HL-60/S4 treated with retinoic acid at 250 ng/mL for 4 days and 3 days (cell line): ENCODE results near the gene CLPSL1.

ENCODE experiments used
- in situ Hi-C: fragments of 300-500 bp; cut with MboI; formaldehyde crosslinking; loops from 2 replicates; pipeline ENCODE4 v1.7.0; 2022; ENCODE audit warnings: low sequenced_read_pairs

CLPSL1 gene

DNA sequence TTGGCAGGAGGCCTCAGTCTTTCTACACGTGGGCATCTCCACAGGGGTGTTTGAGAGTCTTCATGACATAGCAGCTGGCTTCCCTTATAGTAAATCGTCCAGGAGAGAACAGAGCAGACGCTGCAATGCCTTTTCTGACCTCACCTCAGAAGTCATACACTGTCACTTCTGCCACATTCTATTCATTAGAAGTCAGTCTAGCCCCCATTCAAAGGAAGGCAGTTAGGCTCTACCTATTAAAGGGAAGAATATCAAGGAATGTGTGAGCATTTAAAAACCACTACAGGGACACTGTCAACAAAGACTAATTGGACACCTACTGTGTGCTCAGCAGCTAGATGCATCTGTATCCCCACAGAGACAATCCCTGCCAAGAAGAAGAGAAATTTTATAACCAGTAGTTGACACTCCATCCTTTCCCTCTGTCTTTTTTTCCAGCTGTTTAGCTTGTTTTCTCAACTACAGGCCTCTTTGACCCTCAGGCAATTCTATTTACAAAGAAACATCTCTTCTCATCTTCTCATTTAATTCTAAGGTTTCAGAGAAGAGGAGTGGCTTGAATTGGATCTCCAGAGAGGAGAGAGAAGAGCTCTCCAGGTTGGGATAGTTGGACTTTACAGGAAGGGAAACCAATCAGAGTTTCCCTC, 25.4 kb upstream of the CLPSL1 start:
- in situ Hi-C loops: no loop called here

DNA sequence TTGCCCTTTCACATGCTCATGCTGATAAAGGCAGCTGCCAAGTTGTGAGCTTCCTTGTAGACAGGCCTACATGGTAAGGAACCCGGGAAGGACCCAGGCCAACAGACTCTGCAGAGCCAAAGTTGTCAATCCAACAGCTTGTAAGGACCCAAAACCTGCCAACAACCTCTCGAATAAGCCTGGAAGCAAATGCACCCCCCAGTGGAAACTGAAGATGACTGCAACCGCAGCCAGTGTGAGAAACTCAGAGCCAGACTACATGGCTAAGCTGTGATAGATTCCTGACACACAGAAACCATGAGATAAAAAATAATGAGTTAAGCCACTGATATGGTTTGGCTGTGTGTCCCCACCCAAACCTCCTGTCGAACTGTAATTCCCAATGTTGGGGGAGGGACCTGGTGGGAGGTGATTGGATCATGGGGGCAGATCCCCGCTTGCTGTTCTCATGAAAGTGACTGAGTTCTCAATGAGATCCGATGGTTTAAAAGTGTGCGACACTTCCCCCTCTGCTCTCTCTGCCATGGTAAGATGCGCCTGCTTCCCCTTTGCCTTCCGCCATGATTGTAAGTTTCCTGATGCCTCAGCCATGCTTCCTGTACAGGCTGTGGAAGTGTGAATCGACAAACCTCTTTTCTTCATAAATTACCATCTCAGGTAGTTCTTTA, 23.2 kb upstream of the CLPSL1 start:
- in situ Hi-C loops: no loop called here

DNA sequence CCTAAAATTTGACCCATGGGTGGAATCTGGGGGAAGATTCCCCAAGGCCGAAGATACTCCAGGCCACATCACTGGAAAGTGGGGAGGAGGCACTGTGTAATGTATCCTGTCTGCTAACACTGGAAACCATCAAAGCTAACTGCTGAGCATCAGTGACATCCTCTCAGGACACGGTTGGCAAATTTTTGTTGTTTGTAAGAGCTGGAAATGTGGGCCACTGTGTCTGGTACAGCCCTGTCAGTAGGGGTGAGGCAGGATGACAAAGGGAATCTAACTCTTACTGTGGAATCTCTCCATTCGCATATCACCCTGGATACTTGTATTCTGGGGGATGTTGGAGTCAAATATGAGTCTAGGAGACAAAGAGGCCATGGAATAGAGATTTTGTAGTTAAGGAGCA, 21.4 kb upstream of the CLPSL1 start:
- in situ Hi-C loops: no loop called here

DNA sequence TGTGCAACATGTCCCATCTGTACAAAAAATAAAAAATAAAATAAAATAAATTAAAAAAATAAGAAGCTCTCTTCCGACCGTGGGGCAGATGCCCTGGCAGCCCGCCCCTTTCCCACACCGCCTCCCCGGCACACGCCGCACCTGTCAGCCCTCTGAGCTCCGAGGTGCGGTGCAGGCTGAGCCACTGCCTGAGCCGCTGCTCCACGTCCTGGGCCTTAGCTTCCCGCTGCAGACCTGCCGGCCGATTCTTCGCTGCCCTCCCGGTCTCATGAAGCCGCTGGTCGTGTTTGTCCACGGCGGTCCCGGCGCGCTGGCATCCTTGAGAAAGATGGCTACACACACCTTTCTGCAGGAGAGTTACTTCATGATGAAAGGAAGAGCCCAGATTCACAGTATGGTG, 15.1 kb upstream of the CLPSL1 start:
- in situ Hi-C loops: no loop called here

DNA sequence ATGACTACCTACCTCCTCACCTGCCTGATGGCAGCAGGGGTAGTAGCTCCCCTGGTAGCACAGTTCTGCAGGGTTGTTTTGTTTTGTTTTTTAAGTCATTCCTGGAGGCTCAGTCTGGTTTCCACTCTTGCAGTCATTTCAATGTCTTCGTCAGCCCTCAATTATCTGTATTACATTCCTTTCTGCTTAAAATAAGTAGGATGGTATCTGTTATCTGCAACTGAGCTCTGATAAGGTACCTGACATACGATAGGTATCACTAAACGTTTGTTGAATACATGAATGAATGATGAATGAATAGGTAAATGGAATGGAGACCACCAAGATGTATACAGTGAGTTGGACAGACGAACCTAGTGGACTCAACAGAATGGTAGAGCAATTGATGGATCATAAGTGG, 11.6 kb upstream of the CLPSL1 start:
- in situ Hi-C loops: no loop called here

DNA sequence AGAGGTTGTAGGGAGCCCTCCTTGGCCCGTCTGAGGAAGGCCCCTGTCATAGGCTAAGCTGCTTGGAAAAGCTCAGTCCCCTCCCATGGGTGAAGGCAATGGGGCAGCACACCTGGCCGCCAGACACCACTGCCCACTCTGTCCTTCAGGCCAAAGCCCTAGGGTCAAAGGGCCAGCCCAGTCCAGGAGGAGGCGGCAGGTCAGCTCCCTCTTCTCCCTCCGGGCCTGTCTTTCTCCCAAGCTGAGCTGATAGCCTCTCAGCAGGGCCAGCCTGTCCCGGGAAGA, 9.5 kb upstream of the CLPSL1 start:
- in situ Hi-C loops: no loop called here

DNA sequence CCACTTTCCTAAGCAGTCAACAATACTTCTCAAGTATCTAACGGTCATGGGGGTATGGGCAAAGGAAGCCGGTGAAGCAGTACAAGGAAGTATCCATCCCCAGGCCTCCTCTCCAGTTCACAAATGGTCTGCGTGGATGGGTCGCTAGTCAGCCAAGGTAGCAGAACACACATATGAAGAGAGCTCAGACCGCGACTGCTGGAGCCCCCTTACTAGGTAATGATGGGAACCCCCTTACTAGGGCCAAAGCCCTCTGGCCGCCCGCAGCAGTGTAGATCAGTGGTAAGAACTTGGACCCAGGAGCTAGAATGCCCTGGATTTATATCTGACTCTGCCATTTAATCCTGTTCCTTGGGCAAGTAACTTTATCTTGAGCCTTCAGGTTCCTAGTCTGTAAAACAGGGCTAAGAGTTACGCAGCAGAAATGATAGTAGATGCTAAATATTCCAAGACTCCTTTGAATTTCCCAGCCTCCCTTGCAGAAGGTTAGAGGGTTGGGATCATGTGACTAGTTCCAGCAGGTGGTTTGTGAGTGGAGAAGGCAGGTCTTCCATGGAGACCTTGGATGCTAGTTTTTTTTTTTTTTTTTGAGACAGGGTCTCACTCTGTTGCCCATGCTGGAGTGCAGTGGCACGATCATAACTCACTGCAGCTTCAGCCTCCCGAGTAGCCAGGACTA, 6.6 kb upstream of the CLPSL1 start:
- in situ Hi-C loops: no loop called here

DNA sequence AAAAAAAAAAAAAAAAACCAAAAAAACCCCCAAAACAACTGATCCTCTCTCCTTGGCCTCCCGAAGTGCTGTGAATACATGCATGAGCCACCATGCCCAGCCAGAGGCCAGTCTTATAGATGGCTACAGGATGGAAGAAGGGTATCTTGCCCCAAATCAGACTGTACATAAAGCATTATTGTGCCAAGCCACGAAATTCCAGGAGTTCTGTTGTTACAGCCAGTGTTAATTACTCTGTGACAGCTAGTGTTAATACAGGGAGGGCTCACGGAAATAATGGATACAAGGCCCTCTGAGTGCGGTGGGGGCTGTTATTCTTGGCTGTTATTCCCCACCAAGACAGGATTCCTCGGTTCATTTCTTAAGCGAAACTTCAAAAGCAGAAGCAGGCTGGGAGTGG, 5.8 kb upstream of the CLPSL1 start:
- in situ Hi-C loops: no loop called here

DNA sequence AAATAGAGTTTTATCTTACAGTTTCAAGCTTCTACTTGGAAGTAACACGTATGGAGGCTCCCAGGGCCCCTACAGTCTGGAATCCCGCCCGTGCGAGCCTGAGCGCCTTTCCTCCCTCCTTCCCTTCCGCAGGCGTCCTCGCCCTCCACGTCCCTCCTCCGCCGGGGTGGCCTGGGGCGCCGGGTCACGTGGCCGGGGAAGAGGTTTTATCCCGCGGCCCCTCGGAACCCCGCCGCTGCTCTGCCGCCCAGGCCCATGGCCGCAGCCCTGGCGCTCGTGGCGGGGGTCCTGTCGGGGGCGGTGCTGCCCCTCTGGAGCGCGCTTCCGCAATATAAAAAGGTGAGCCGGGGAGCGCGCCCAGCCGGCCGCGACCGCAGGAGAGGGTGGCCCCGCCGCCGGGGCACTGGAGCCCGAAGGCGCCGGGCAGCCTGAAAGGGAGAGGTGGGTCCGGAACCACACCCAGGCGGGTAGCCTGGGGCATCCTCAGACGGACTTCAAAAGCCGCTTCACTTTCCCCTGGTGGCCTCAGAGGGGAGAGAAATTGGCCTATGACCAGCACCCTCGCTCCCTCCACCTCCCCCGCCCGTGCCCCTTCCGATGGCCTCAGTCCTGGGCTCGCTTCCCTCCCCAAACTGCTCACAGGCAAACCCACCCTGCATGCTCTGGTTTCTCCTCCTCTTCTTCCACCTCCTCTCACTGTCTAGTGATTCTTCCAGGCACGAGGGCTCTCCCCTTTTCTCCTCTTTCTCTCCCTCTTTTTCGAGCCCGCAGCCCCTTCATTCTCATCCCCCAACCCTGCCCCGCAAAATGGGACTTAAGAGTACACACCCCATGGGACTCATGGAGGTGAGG, 4.2 kb upstream of the CLPSL1 start, which contains the start of gene CLPSL2:
Gene CLPSL2 (plus strand): TSS at position 235 of the 852 bp plus-strand sequence. CDS start 21 bp downstream, at position 256.
- in situ Hi-C loops: no loop called here

DNA sequence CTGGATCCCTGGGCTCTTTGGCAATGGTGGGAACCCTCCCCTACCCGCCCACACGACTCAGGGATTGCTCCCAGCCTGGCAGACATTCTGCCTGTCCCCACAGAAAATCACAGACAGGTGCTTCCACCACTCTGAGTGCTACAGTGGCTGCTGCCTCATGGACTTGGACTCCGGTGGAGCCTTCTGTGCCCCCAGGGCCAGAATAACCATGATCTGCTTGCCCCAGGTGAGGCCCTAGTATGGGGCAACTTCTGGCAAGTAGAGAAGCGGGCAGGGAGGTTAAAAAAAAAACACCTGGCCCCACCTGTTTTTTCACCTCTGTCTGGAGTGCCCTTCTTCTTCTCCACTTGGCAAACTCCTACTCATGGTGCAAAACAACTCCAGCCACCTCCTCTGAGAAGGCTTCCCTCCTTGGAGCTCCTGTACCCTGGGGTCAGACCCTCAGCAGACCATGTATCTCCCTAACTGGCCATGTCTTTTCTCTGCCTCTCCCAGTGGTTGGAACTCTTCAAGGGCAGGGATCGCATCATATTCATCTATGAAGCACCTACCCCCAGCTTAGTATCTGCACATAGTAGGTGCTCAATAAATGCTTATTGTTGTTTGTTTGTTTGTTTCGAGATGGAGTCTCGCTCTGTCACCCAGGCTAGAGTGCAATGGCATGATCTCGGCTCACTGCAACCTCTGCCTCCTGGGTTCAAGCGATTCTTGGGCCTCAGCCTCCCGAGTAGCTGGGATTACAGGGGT, 3.3 kb upstream of the CLPSL1 start:
- in situ Hi-C loops: no loop called here

DNA sequence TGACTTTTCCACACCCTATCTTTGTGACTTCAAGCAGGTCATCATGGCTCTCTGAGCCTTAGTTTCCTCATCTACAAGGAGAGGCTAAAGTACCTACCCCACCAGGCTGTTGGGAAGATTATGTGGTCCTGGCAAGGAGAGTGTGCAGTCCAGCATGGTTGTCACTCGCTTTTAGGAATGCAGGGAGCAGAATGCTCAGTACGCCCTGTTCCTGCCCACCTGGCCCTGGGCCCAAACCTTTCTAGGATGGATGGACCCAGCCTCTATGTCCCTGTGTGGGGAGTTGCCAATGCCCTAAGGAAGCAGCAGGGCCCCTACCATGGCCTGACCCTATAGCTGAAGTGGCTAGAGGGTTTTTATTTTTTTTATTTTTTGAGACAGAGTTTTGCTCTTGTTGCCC, 2.4 kb upstream of the CLPSL1 start:
- in situ Hi-C loops: no loop called here

DNA sequence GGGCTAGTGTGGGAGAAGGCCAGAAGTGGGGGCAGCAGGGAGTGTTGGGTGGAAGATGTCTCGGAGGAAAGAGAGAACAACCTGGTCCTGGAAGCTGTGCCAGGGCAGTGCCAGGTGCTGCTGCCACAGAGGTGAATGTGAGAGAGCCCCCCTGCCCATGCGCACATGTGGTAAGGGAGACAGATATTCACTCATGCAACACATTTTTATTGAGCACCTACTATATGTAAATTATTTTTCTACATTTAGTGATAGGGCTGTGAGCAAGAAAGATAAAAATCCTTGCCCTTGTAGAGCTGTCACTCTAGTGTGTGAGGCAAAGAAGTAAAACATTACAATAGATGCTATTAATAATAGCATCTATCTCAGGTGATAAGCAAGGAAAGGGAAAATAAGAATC, 471 bp downstream of the CLPSL1 start:
- in situ Hi-C loops: no loop called here

DNA sequence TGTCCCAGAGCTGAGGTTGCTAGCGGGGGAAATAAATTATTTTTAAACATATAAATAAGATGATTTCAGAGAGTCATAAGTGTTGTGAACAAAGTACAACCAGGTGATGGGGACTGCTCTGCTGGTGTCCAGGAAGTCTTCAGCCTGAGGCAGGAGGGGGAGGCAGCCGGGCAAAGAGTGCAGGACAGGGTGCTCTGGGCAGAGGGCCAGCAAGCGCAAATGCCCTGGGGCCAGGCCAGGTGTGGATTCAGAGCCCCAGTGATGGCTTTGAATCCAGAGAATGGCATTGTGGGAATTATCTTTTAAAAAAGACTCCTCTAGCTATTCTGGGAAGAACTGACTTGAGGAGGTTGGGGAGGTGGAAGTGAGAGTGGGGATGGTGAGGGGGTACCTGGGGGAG, 1.6 kb downstream of the CLPSL1 start:
- in situ Hi-C loops: no loop called here

DNA sequence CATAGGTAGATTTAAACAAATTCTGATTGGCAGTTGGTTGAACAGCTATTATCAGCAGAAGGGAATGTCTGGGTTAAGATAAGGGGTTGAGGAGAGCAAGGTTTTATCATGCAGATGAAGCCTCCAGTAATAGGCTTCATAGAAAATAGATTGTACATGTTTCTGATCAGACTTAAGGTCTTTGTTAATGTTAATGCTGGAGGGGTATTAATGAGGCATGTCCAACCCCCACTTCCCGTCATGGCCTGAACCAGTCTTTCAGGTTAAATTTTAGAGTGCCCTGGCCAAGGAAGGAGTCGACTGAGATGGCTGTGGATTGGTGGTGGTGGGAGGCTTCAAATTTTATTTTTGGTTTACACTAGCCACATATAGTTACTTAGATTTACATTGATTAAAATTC, 3.4 kb downstream of the CLPSL1 start:
- in situ Hi-C loops: no loop called here

DNA sequence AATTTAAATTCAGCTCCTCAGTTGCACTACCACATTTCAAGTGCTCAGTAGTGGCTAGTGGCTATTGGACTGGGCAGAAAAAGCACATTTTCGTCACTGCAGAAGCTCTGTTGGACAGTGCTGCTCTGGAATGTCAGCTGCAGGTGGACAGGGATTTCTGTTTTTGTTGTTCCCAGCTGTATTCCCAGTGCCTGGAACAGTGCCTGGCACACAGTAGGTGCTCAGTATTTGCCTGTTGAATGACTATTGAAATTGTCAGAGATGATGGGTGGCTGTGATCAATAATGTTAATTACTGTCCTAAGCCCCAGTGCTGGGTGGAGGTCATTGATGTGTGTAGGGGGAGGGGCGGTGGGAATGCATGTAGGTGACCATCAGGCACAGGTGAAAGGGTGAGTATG, 5.5 kb downstream of the CLPSL1 start:
- in situ Hi-C loops: no loop called here

DNA sequence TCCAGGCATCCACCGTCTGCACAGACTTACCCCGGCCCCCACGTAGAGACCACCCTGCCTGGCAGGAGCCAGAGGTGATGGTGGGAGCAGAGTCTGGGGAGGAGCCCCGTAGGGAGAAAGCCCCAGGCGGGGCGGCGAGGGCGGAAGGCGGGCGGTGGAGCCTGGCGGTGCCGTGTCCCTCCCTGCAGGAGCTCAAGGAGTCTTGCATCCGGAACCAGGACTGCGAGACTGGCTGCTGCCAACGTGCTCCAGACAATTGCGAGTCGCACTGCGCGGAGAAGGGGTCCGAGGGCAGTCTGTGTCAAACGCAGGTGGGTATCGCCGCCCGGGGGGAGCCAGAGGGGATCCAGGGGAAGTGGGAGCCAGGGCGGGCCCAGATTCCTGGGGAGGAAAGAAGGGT, 6.0 kb downstream of the CLPSL1 start:
- in situ Hi-C loops: no loop called here

DNA sequence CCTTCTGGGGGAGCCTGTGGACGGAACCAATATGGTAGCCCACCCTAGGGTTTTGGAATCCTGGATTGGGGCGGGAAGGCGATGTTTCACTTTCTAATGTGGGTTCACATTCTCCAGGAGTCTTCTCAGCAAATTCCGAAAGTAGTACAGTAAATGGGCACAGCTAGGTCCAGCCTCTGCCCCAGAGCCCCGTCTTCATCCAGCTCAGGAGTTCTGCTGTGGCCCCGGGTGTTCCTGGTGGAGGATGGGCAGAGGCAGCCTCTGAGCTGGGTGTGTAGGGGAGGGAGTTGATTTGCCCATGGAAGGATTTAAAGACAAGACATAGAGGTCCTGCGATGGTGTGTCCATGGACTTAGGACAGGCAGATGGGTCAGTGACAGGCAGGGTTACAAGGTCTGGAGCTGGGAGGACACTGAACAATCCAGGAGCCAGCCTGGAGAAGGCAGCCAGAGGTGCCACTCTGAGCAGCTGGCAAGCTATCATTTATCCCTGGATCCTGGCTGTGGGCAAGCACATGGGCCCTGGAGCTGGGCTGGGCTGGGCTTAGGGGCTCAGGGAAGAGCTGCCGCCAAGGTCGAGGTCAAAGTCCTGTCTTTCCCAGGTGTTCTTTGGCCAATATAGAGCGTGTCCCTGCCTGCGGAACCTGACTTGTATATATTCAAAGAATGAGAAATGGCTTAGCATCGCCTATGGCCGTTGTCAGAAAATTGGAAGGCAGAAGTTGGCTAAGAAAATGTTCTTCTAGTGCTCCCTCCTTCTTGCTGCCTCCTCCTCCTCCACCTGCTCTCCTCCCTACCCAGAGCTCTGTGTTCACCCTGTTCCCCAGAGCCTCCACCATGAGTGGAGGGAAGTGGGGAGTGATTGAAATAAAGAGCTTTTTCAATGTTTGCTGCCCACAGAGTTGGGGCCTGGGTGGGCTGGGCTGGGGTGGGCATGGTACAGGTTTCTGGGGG, 6.7 kb downstream of the CLPSL1 start:
- in situ Hi-C loops: no loop called here

DNA sequence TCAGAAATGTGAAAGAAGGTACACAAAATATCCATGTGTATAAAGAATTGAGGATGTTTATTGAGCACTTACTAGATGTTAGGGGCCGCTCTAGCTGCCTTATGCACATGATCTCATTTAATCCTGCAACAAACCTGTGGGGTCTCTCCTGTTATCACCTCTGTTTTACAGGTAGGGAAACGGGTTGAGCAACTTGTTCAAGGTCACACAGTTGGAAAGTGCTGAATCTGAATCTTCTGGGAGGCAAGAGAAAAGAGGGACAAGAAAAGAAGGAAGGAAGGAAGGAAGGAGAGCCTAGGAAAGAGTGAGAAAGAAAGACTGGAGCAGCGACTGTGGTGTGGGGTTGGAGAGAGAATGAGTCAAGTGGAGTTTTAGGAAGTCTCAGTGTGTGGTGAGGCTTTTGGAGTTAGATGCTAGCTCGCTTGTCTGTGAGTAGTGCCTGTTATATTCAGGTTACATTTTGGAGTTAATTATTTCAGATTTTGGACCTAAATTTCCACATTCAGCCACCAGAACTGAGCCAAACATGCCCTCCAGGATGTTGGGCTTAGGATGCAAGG, 7.7 kb downstream of the CLPSL1 start:
- in situ Hi-C loops: no loop called here

DNA sequence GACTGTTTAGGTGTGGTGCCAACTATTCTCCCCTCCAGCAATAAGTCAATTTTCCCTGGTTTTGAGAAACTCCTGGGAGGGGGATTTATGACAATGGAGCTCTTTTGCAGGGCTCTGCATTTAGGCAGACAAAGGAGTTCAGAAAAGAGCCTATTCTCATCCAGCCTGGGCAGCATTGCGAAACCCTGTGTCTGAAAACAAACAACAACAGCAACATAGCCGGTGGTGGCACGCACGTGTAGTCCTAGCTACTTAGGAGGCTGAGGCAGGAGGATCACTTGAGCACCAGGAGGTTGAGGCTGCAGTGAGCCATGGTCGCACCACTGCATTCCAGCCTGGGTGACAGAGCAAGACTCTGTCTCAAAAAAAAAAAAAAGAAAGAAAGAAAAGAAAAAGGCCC, 9.9 kb downstream of the CLPSL1 start:
- in situ Hi-C loops: no loop called here
